C4-2B (cell line): ENCODE results near the gene CLEC18A.
A peak's percentile ranks its signal among the peaks of the same experiment; 100 is the strongest.
"Not testable (repeated sequence)": the region's sequence is repeated elsewhere in the genome, so short reads cannot be mapped to it uniquely, and the experiment has no call there.

Source experiments
- H3K27ac ChIP-seq: fragments of 450-650 bp; 2 replicates; pipeline ENCODE4 v1.5.1; 2017
- ZFX ChIP-seq: fragments of 450-650 bp; IDR thresholded peaks from 2 replicates; pipeline ENCODE4 v1.6.1; 2017
- TF ChIP-seq, protein P1 (sequence below): fragments of 450-650 bp; conservative IDR thresholded peaks from 2 replicates; pipeline ENCODE4 v1.5.1; 2017; ENCODE audit warnings: mild to moderate bottlenecking

Gene CLEC18A

DNA sequence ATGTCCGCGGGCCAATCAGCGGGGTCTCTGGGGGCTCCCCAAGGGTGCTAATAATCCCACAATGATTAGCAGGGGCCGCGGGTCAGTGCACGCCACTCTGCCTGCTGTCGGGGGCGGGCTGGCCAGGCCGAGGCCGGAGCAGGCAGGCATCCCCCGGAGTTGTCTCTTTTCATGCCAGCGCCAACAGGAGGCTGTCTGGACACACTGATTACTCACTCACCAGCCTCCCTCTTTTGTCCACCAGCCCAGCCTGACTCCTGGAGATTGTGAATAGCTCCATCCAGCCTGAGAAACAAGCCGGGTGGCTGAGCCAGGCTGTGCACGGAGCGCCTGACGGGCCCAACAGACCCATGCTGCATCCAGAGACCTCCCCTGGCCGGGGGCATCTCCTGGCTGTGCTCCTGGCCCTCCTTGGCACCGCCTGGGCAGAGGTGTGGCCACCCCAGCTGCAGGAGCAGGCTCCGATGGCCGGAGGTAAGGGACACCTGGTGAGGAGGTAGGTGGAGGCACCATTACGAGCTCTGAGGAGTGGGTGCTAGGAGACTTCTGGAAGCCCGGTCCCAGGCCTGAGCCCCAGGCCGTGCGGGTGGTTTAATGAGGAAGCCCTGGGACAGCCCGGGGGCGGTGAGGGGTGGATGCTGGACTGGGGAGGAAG lies at the start of gene CLEC18A:
CLEC18A (plus strand) TSS at position 318 of the 655 bp plus-strand sequence; CDS start at position 351, 33 bp downstream.
- H3K27ac ChIP-seq = not testable (repeated sequence)

DNA sequence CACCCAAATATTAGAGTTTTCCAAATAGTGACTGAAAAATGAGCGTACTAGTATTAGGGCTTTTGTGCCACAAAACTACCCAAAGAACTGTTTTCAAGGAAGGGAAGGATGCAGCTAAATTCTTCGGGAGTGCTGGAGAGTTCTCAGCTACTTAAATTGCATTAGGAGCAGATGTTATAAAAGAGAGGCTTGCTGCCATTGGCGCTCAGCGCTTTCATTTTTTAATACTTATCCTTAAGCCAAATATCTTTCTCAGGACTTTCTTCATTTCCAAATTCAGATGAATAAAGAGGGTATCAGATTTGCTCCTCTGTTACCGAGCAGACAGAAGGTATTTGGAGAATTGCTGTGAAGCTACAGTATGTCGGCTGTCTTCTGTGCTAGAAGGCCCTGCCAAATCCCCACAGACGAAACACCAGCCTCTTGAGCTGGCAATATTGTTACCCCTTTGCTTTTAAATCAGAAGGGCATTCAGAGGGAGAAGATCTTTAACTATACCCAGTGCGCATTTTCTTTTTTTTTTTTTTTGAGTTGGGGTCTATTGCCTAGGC lies 47.2 kb upstream of the CLEC18A start:
- TF ChIP-seq ZFX = no peak
- TF ChIP-seq, protein P1, sequence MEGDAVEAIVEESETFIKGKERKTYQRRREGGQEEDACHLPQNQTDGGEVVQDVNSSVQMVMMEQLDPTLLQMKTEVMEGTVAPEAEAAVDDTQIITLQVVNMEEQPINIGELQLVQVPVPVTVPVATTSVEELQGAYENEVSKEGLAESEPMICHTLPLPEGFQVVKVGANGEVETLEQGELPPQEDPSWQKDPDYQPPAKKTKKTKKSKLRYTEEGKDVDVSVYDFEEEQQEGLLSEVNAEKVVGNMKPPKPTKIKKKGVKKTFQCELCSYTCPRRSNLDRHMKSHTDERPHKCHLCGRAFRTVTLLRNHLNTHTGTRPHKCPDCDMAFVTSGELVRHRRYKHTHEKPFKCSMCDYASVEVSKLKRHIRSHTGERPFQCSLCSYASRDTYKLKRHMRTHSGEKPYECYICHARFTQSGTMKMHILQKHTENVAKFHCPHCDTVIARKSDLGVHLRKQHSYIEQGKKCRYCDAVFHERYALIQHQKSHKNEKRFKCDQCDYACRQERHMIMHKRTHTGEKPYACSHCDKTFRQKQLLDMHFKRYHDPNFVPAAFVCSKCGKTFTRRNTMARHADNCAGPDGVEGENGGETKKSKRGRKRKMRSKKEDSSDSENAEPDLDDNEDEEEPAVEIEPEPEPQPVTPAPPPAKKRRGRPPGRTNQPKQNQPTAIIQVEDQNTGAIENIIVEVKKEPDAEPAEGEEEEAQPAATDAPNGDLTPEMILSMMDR = no peak
- no peak overlapping the region for H3K27ac ChIP-seq

DNA sequence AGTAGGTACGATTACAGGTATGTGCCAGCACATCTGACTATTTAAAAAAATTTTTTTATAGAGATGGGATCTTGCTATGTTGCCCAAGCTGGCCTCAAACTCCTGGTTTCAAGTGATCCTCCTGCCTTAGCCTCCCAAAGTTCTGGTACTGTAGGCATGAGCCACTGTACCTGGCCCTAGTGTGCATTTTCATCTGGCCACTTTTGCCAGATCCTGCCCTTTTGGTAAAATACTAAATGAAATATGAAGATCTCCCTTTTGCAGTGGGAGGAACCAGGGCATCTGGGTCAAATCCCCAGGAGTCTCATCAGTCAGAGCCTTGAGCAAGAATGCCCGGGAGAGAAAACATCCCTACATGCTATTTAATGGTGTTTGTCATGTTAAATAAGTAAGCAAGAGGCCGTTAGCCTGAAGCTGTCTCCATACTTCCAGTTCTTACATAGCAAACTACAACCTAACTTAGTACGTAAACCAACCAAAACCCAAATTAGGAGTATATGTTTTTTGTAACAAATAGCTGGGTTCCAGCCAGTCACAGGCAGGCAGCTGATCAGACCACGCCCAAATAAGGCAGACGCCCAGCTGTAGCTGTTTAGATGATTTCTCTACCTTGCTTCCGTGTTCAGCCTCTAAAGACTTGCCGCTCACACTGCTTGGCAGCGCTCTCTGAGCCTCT lies 46.5 kb upstream of the CLEC18A start:
- H3K27ac ChIP-seq = no peak overlapping the region
- TF ChIP-seq ZFX = no peak
- TF ChIP-seq, protein P1 = no peak

DNA sequence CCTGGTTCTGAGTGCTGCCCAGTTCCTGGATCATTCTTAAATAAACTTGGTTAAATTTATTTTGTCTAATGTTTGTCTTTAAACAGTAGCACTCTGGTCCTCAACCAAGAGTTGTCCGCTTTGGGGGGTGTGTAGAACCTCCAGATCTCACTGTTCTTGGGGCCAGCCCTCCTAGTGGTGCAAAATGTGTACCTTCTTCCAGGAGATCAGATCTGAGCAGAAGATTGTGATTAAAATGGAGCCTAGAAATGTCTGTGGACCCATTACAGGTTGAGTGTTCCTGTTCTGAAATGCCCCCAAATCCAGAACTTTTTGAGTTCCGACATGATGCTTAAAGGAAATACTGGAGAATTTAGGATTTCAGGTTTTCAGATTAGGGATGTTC lies 46.0 kb upstream of the CLEC18A start:
- TF ChIP-seq ZFX = no peak
- TF ChIP-seq, protein P1 = no peak
- no peak overlapping the region for H3K27ac ChIP-seq

DNA sequence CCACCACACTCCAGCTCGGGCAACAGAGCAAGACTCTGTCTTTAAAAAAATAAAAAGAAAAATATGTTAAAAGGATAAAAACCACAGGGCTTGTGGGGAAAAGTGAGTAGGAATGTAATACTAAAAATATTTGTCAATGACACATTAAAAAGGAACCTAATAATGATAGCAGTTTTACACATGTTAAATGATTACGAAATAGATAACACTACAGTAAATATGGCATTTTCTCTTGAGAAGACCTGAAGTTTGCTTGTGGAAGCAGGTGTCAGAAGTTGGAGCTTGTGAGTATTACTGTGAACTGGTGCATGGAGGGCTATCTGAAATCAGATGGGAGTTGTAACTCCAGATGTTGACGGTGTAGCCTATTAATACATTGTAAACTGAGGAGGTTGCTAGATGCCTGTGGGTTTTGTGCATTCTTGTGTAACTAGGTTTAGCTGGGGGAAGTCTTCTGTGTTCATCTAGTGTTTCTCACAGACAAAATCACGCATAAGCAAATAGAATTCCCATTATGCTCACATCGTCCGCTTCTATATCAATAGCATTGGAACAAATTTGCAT lies 44.2 kb upstream of the CLEC18A start:
- H3K27ac ChIP-seq = no peak overlapping the region
- TF ChIP-seq, protein P1 = no peak
- no peak for TF ChIP-seq ZFX

DNA sequence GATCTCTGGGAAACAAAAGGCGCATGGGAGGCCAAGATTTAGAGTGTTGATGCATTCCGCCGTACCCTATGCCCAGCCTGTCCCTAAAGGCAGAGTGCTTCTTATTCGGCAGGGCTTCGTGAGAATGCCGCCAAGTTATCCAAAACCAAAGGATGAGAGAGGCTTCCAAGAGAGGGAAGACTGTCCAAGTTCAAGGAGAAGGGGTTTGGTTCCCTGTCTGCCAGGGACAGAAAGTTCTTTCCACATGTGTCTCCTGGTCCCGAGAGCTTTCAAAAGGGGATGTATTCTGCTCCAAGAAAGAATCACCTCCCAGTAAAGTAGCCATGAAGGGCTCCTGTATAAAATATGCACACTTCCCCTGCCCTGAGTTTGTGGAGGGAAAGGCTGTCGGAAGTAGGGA lies 42.1 kb upstream of the CLEC18A start:
- H3K27ac ChIP-seq = peak overlapping the region; percentile 69
- TF ChIP-seq, protein P1 = no peak
- no peak for TF ChIP-seq ZFX

DNA sequence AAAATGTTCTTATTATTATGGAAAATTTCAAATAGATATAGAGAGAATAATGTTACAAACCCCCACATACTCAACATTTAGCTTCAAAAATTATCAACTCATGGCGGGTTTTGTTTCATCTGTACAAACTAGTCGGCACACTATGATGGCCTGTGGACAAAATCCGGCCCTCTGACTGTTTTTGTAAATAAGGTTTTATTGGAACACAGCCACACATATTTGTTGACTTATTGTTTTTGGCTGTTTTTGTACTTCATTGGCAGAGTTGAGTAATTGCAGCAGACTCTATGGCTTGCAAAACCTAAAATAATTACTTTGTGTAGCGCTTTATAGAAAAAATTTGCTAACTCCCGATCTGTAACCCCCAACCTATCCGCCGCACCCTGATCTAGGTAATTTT lies 41.4 kb upstream of the CLEC18A start:
- TF ChIP-seq, protein P1 = no peak
- TF ChIP-seq ZFX = no peak
- no peak overlapping the region for H3K27ac ChIP-seq
